H9 (cell line): ENCODE measurements around the gene JAML. TPM values are rescaled to one million over a fixed set of nuclear protein-coding genes. Genes with fewer than 3 reads are reported as not detected.

Source experiments
- DNase-seq: peaks from one replicate; pipeline ENCODE4 v3.0.0-alpha.2; 2017
- H2AFZ ChIP-seq: one replicate; pipeline ENCODE4 v1.6.1; 2013; ENCODE audit warnings: mild to moderate bottlenecking, low read length, control low read depth, moderate library complexity
- H2AK5ac ChIP-seq: 2 replicates; pipeline ENCODE4 v1.6.1; 2013; ENCODE audit warnings: low read length, control low read depth, mixed read lengths; ENCODE audit not compliant: insufficient read length
- H2BK120ac ChIP-seq: one replicate; pipeline ENCODE4 v1.6.1; 2013; ENCODE audit warnings: low read depth, mild to moderate bottlenecking, low read length, control low read depth, inconsistent platforms; ENCODE audit not compliant: poor library complexity, severe bottlenecking
- H2BK12ac ChIP-seq: 2 replicates; pipeline ENCODE4 v1.6.1; 2013; ENCODE audit warnings: low read length, control low read depth, mixed read lengths, low read depth; ENCODE audit not compliant: insufficient read length
- H2BK15ac ChIP-seq: 2 replicates; pipeline ENCODE4 v1.6.1; 2013; ENCODE audit warnings: low read depth, low read length, control low read depth
- H2BK20ac ChIP-seq: one replicate; pipeline ENCODE4 v1.6.1; 2013; ENCODE audit warnings: low read depth, mild to moderate bottlenecking, low read length, control low read depth, inconsistent platforms; ENCODE audit not compliant: poor library complexity, severe bottlenecking
- H2BK5ac ChIP-seq: 2 replicates; pipeline ENCODE4 v1.6.1; 2013; ENCODE audit warnings: low read length, control low read depth, mixed read lengths; ENCODE audit not compliant: insufficient read length
- H3K14ac ChIP-seq: 2 replicates; pipeline ENCODE4 v1.6.1; 2013; ENCODE audit warnings: low read length, control low read depth; ENCODE audit not compliant: insufficient read depth
- H3K18ac ChIP-seq: 2 replicates; pipeline ENCODE4 v1.6.1; 2013; ENCODE audit warnings: low read depth, mild to moderate bottlenecking, mixed read lengths, low read length, control low read depth; ENCODE audit not compliant: insufficient read length
- H3K23ac ChIP-seq: 2 replicates; pipeline ENCODE4 v1.6.1; 2013; ENCODE audit warnings: low read length, control low read depth, mixed read lengths, low read depth; ENCODE audit not compliant: insufficient read length
- H3K23me2 ChIP-seq: 2 replicates; pipeline ENCODE4 v1.6.1; 2013; ENCODE audit warnings: low read depth, mild to moderate bottlenecking, mixed read lengths, low read length, control low read depth; ENCODE audit not compliant: insufficient read length, poor library complexity, severe bottlenecking
- H3K27ac ChIP-seq: 2 replicates; pipeline ENCODE4 v1.5.1; 2013; ENCODE audit warnings: low read length, control low read depth, mixed read lengths, low read depth; ENCODE audit not compliant: insufficient read length
- H3K27me3 ChIP-seq: 2 replicates; pipeline ENCODE4 v1.6.1; 2013; ENCODE audit warnings: low read length, control low read depth, inconsistent platforms; ENCODE audit not compliant: insufficient read depth
- H3K4ac ChIP-seq: 2 replicates; pipeline ENCODE4 v1.6.1; 2013; ENCODE audit warnings: low read depth, mild to moderate bottlenecking, control low read depth, inconsistent platforms, low read length, moderate library complexity
- H3K4me1 ChIP-seq: 2 replicates; pipeline ENCODE4 v1.6.1; 2013; ENCODE audit warnings: low read length, control low read depth, inconsistent platforms; ENCODE audit not compliant: insufficient read depth
- H3K4me2 ChIP-seq: 2 replicates; pipeline ENCODE4 v1.6.1; 2013; ENCODE audit warnings: low read length, control low read depth, mixed read lengths; ENCODE audit not compliant: insufficient read length, insufficient read depth
- H3K56ac ChIP-seq: 2 replicates; pipeline ENCODE4 v1.6.1; 2013; ENCODE audit warnings: low read depth, mild to moderate bottlenecking, mixed read lengths, low read length, control low read depth; ENCODE audit not compliant: insufficient read length
- H3K79me1 ChIP-seq: 2 replicates; pipeline ENCODE4 v1.6.1; 2013; ENCODE audit warnings: low read depth, mild to moderate bottlenecking, moderate library complexity, low read length, control low read depth, inconsistent platforms; ENCODE audit not compliant: insufficient read depth, poor library complexity, severe bottlenecking
- H3K79me2 ChIP-seq: 2 replicates; pipeline ENCODE4 v1.6.1; 2013; ENCODE audit warnings: low read length, control low read depth, inconsistent platforms; ENCODE audit not compliant: insufficient read depth
- H3K9ac ChIP-seq: 2 replicates; pipeline ENCODE4 v1.6.1; 2013; ENCODE audit warnings: low read length, control low read depth, mixed read lengths; ENCODE audit not compliant: insufficient read length; ENCODE audit errors: extremely low read depth
- H3K9me3 ChIP-seq: one replicate; pipeline ENCODE4 v1.6.1; 2013; ENCODE audit warnings: low read depth, low read length, inconsistent platforms; ENCODE audit not compliant: control insufficient read depth
- H3T11ph ChIP-seq: one replicate; pipeline ENCODE4 v1.6.1; 2013; ENCODE audit warnings: mild to moderate bottlenecking, low read length, control low read depth, inconsistent platforms
- H4K20me1 ChIP-seq: one replicate; pipeline ENCODE4 v1.6.1; 2013; ENCODE audit not compliant: control insufficient read depth, insufficient read length, insufficient read depth
- H4K5ac ChIP-seq: 2 replicates; pipeline ENCODE4 v1.6.1; 2013; ENCODE audit warnings: low read depth, mild to moderate bottlenecking, mixed read lengths, low read length, control low read depth; ENCODE audit not compliant: insufficient read length
- H4K8ac ChIP-seq: replicated peaks from 2 replicates; pipeline ENCODE4 v1.6.1; 2013; ENCODE audit warnings: low read length, control low read depth, mixed read lengths, low read depth; ENCODE audit not compliant: insufficient read length
- H4K91ac ChIP-seq: 2 replicates; pipeline ENCODE4 v1.6.1; 2013; ENCODE audit warnings: low read depth, mild to moderate bottlenecking, moderate library complexity, mixed read lengths, low read length, control low read depth; ENCODE audit not compliant: insufficient read length
- H3K27ac Mint-ChIP-seq, 3 experiments: 2 replicates in 2 of 3; 3 replicates in 1 of 3; pipeline ENCODE4 v1.8.0; 2020 to 2021; ENCODE audit warnings: mixed read lengths in 3 of 3, mild to moderate bottlenecking in 1 of 3, moderate library complexity in 1 of 3
- H3K27me3 Mint-ChIP-seq: 2 replicates; pipeline ENCODE4 v1.8.0; 2021; ENCODE audit warnings: low read depth, mild to moderate bottlenecking, moderate library complexity, mixed read lengths
- H3K36me3 Mint-ChIP-seq, 3 experiments: 2 replicates in 2 of 3; 3 replicates in 1 of 3; pipeline ENCODE4 v1.8.0; 2020 to 2021; ENCODE audit warnings: low read depth in 3 of 3, mixed read lengths in 3 of 3; ENCODE audit not compliant: insufficient read depth in 1 of 3
- H3K4me1 Mint-ChIP-seq, 2 experiments: 2 replicates each; pipeline ENCODE4 v1.8.0; 2020; ENCODE audit warnings: mixed read lengths in 2 of 2
- H3K4me3 Mint-ChIP-seq, 2 experiments: 2 replicates in 1 of 2; 3 replicates in 1 of 2; pipeline ENCODE4 v1.8.0; 2020 to 2021; ENCODE audit warnings: mild to moderate bottlenecking in 2 of 2, mixed read lengths in 2 of 2, moderate library complexity in 1 of 2
- H3K9me3 Mint-ChIP-seq, 2 experiments: 2 replicates in 1 of 2; 3 replicates in 1 of 2; pipeline ENCODE4 v1.8.0; 2020; ENCODE audit warnings: mild to moderate bottlenecking in 2 of 2, mixed read lengths in 2 of 2, moderate library complexity in 1 of 2
- CTCF ChIP-seq: fragments of 200-600 bp; sonication (generic); conservative IDR thresholded peaks from 3 replicates; pipeline ENCODE4 v1.8.0; 2021; ENCODE audit warnings: antibody characterized with exemption, mild to moderate bottlenecking
- WGBS: extraction: QIAGEN DNeasy Blood & Tissue Kit; methylation state at CpG from one replicate; pipeline ENCODE4 v1.1.7; 2013; ENCODE audit warnings: missing lambda C conversion rate, low lambda C conversion rate, mixed read lengths; ENCODE audit not compliant: insufficient read length; ENCODE audit errors: extremely low coverage; 5-methylcytosine and 5-hydroxymethylcytosine counted together
- total RNA-seq: library from RNA; stranded (reverse); gene quantifications from 2 replicates; pipeline ENCODE4 v1.2.1, GENCODE V29; 2021

Gene JAML
- total RNA-seq, 1 experiment from 2014 or later, result 0.48 TPM

GRCh38 chr11:118227865-118228785 lies 3.3 kb upstream of the JAML start:
- no peak for TF ChIP-seq CTCF
- Histone ChIP-seq H4K20me1 (no peaks in the 10 kb centered on the region), H3K4me2 (no peak overlapping the region), H3K9ac (no peak overlapping the region), H3K79me1 (no peaks in the 10 kb centered on the region), H3K18ac (no peak overlapping the region), H3K79me2 (no peaks in the 10 kb centered on the region), H2BK120ac (no peak overlapping the region), H2BK5ac (no peak overlapping the region), H2BK20ac (no peak overlapping the region), H3K56ac (no peak overlapping the region), H4K8ac (no peak overlapping the region), H3K27ac (no peak overlapping the region), H4K5ac (no peak overlapping the region), H3K23me2 (no peaks in the 10 kb centered on the region), H2BK15ac (no peak overlapping the region), H4K91ac (no peak overlapping the region), H3K4ac (no peak overlapping the region), H3T11ph (no peak overlapping the region), H3K27me3 (no peaks in the 10 kb centered on the region), H3K23ac (no peak overlapping the region), H2AFZ (no peak overlapping the region), H2AK5ac (no peak overlapping the region), H3K4me1 (no peaks in the 10 kb centered on the region), H2BK12ac (no peak overlapping the region), H3K14ac (no peak overlapping the region), H3K9me3 (no peaks in the 10 kb centered on the region)
- no peak for DNase-seq
- H3K4me3 Mint-ChIP-seq, result no peak overlapping the region
- no CpG with 5 or more reads among the region's 8 CpGs for WGBS
- H3K27ac Mint-ChIP-seq, result no peak overlapping the region
- no peaks in the 10 kb centered on the region for H3K36me3 Mint-ChIP-seq
- H3K4me1 Mint-ChIP-seq, result no peaks in the 10 kb centered on the region
- H3K9me3 Mint-ChIP-seq, result no peaks in the 10 kb centered on the region
- H3K27me3 Mint-ChIP-seq, result peaks cover 13% of the 10 kb centered on the region
